HL-60 (cell line): Measurements from ENCODE around the gene WSCD1.

Source experiments
- CTCF ChIP-seq: IDR thresholded peaks from one replicate; pipeline ENCODE4 v1.5.1; 2011; ENCODE audit warnings: low read length, control low read depth, inconsistent platforms; ENCODE audit not compliant: insufficient read depth
- GABPA ChIP-seq: IDR thresholded peaks from 2 replicates; pipeline ENCODE4 v1.6.1; 2012; ENCODE audit warnings: low read depth
- POLR2AphosphoS5 ChIP-seq: IDR thresholded peaks from 2 replicates; pipeline ENCODE4 v1.6.1; 2012; ENCODE audit warnings: low read depth
- REST ChIP-seq: IDR thresholded peaks from 2 replicates; pipeline ENCODE4 v1.6.1; 2012; ENCODE audit warnings: low read depth; ENCODE audit not compliant: insufficient replicate concordance
- SPI1 ChIP-seq: IDR thresholded peaks from 2 replicates; pipeline ENCODE4 v1.6.1; 2012; ENCODE audit warnings: low read depth, mild to moderate bottlenecking, borderline replicate concordance

DNA sequence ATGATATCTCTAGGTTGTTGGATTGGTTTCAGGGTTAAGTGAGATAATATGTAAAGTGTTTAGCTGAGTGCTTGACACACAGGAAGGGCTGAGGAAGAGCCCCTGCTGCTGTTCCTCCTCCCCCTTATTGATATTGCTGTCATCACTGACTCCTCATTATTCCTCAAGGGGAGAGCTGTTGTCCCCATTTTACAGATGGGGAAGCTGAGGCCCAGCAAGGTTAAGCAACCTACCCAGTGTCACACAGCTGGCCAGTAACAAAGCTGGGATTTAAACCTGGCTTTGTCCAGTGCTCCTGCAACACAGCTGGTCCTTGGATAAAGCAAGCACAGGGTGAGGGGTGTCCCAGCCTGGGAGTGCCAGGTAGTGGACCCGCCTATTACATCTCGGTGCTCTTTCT is 9.8 kb downstream of the WSCD1 start:
- TF ChIP-seq CTCF (no peak), REST (no peak), POLR2AphosphoS5 (no peak), SPI1 (no peak), GABPA (no peak)
